Endothelial cell (in vitro differentiated cells): ENCODE measurements around the gene NHS. TPM values are rescaled to one million over a fixed set of nuclear protein-coding genes. Genes with fewer than 3 reads are reported as not detected.

Source experiments
- DNase-seq: peaks from one replicate; pipeline ENCODE4 v3.0.0; 2021; ENCODE audit warnings: low spot score
- H3K27ac Mint-ChIP-seq: one replicate; pipeline ENCODE4 v1.8.0; 2021; ENCODE audit warnings: mixed read lengths, inconsistent platforms; ENCODE audit not compliant: unreplicated experiment
- H3K27me3 Mint-ChIP-seq: one replicate; pipeline ENCODE4 v1.8.0; 2021; ENCODE audit warnings: mild to moderate bottlenecking, moderate library complexity, mixed read lengths, inconsistent platforms; ENCODE audit not compliant: unreplicated experiment
- H3K36me3 Mint-ChIP-seq: one replicate; pipeline ENCODE4 v1.8.0; 2021; ENCODE audit warnings: mild to moderate bottlenecking, low read depth, mixed read lengths, inconsistent platforms; ENCODE audit not compliant: unreplicated experiment
- H3K4me1 Mint-ChIP-seq: one replicate; pipeline ENCODE4 v1.8.0; 2021; ENCODE audit warnings: mild to moderate bottlenecking, mixed read lengths, inconsistent platforms; ENCODE audit not compliant: unreplicated experiment
- H3K4me3 Mint-ChIP-seq: one replicate; pipeline ENCODE4 v1.8.0; 2021; ENCODE audit warnings: mild to moderate bottlenecking, mixed read lengths, inconsistent platforms; ENCODE audit not compliant: unreplicated experiment
- H3K9me3 Mint-ChIP-seq: one replicate; pipeline ENCODE4 v1.8.0; 2021; ENCODE audit warnings: mixed read lengths, inconsistent platforms; ENCODE audit not compliant: unreplicated experiment
- CTCF ChIP-seq: fragments of 200-600 bp; sonication (generic); IDR thresholded peaks from one replicate; pipeline ENCODE4 v1.5.0; 2021; ENCODE audit warnings: antibody characterized with exemption; ENCODE audit not compliant: unreplicated experiment
- total RNA-seq: library from RNA; stranded (reverse); fragmentation: NEBNext Ultra II Directional; extraction: Animal tissue kit (Norgen Biotek cat#: 25700); gene quantifications from one replicate; pipeline ENCODE4 v1.2.1, GENCODE V29; 2021; ENCODE audit not compliant: unreplicated experiment

Gene NHS
- total RNA-seq, 1 donor from 2014 or later, result 5.3 TPM

- Mint-ChIP-seq H3K27ac (no peak overlapping the region), H3K4me1 (peaks cover 7% of the 10 kb centered on the region), H3K36me3 (peaks cover 4% of the 10 kb centered on the region), H3K4me3 (no peak overlapping the region), H3K9me3 (no peaks in the 10 kb centered on the region), H3K27me3 (peaks cover 1% of the 10 kb centered on the region)
- TF ChIP-seq CTCF, result no peak
- no peak for DNase-seq
Observed at GRCh38 chrX:17732138-17732783, 357.3 kb downstream of the NHS start.

- Mint-ChIP-seq H3K4me1 (peaks cover 8% of the 10 kb centered on the region), H3K9me3 (no peaks in the 10 kb centered on the region), H3K27ac (no peak overlapping the region), H3K4me3 (no peak overlapping the region), H3K36me3 (no peaks in the 10 kb centered on the region), H3K27me3 (peaks cover 1% of the 10 kb centered on the region)
- DNase-seq, result no peak
- no peak for TF ChIP-seq CTCF
Observed at GRCh38 chrX:17735406-17735805, 360.4 kb downstream of the NHS start.

- no peaks in the 10 kb centered on the region for H3K9me3 Mint-ChIP-seq
- no peak for TF ChIP-seq CTCF
- H3K27me3 Mint-ChIP-seq, result peaks cover 2% of the 10 kb centered on the region
- H3K4me1 Mint-ChIP-seq, result peaks cover 10% of the 10 kb centered on the region
- H3K4me3 Mint-ChIP-seq, result no peak overlapping the region
- H3K36me3 Mint-ChIP-seq, result no peaks in the 10 kb centered on the region
- DNase-seq, result no peak
- H3K27ac Mint-ChIP-seq, result peak overlapping the region; percentile 52
Observed at GRCh38 chrX:17736478-17736855, 361.5 kb downstream of the NHS start.

- no peaks in the 10 kb centered on the region for H3K9me3 Mint-ChIP-seq
Observed at GRCh38 chrX:17736856-17737709, 362.1 kb downstream of the NHS start, which contains the start of gene SCML1. Gene SCML1 (plus strand): TSS chrX:17737493. CDS start chrX:17744187, 6,694 bp downstream.

More at GRCh38 chrX:17736856-17737709, 362.1 kb downstream of the NHS start, which contains the start of gene SCML1:
- no peaks in the 10 kb centered on the region for H3K36me3 Mint-ChIP-seq
- no peak for TF ChIP-seq CTCF
- peak within 1 kb of the TSS; percentile 94 for H3K27ac Mint-ChIP-seq
- H3K27me3 Mint-ChIP-seq, result peaks cover 1% of the 10 kb centered on the region
- H3K4me1 Mint-ChIP-seq, result peaks cover 10% of the 10 kb centered on the region
- H3K4me3 Mint-ChIP-seq, result peak within 1 kb of the TSS; percentile 98
- DNase-seq, result peak; percentile 86
